BLaER1 (cell line): Measurements from ENCODE around the gene VWA2.
A peak's percentile ranks its signal among the peaks of the same experiment; 100 is the strongest.

Source experiments
- H3K27ac ChIP-seq: shearing (Covaris generic); formaldehyde crosslinking; 2 replicates; pipeline ENCODE4 v1.8.1; 2022
- H3K27me3 ChIP-seq: shearing (Covaris generic); formaldehyde crosslinking; 2 replicates; pipeline ENCODE4 v1.8.1; 2022
- H3K36me3 ChIP-seq: shearing (Covaris generic); formaldehyde crosslinking; 2 replicates; pipeline ENCODE4 v1.8.1; 2022
- H3K4me1 ChIP-seq: shearing (Covaris generic); formaldehyde crosslinking; 2 replicates; pipeline ENCODE4 v1.8.1; 2022
- H3K4me2 ChIP-seq: shearing (Covaris generic); formaldehyde crosslinking; 2 replicates; pipeline ENCODE4 v1.8.1; 2022
- H3K4me3 ChIP-seq: shearing (Covaris generic); formaldehyde crosslinking; 2 replicates; pipeline ENCODE4 v1.8.1; 2022
- H3K9ac ChIP-seq: shearing (Covaris generic); formaldehyde crosslinking; 2 replicates; pipeline ENCODE4 v1.8.1; 2022
- H3K9me3 ChIP-seq: shearing (Covaris generic); formaldehyde crosslinking; 2 replicates; pipeline ENCODE4 v1.8.1; 2022
- H4K20me1 ChIP-seq: shearing (Covaris generic); formaldehyde crosslinking; 2 replicates; pipeline ENCODE4 v1.8.1; 2022
- Cebpa-rat ChIP-seq: shearing (Covaris generic); IDR thresholded peaks from 2 replicates; pipeline ENCODE4 v1.8.1; 2022

VWA2 gene, protein sequence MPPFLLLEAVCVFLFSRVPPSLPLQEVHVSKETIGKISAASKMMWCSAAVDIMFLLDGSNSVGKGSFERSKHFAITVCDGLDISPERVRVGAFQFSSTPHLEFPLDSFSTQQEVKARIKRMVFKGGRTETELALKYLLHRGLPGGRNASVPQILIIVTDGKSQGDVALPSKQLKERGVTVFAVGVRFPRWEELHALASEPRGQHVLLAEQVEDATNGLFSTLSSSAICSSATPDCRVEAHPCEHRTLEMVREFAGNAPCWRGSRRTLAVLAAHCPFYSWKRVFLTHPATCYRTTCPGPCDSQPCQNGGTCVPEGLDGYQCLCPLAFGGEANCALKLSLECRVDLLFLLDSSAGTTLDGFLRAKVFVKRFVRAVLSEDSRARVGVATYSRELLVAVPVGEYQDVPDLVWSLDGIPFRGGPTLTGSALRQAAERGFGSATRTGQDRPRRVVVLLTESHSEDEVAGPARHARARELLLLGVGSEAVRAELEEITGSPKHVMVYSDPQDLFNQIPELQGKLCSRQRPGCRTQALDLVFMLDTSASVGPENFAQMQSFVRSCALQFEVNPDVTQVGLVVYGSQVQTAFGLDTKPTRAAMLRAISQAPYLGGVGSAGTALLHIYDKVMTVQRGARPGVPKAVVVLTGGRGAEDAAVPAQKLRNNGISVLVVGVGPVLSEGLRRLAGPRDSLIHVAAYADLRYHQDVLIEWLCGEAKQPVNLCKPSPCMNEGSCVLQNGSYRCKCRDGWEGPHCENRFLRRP

DNA sequence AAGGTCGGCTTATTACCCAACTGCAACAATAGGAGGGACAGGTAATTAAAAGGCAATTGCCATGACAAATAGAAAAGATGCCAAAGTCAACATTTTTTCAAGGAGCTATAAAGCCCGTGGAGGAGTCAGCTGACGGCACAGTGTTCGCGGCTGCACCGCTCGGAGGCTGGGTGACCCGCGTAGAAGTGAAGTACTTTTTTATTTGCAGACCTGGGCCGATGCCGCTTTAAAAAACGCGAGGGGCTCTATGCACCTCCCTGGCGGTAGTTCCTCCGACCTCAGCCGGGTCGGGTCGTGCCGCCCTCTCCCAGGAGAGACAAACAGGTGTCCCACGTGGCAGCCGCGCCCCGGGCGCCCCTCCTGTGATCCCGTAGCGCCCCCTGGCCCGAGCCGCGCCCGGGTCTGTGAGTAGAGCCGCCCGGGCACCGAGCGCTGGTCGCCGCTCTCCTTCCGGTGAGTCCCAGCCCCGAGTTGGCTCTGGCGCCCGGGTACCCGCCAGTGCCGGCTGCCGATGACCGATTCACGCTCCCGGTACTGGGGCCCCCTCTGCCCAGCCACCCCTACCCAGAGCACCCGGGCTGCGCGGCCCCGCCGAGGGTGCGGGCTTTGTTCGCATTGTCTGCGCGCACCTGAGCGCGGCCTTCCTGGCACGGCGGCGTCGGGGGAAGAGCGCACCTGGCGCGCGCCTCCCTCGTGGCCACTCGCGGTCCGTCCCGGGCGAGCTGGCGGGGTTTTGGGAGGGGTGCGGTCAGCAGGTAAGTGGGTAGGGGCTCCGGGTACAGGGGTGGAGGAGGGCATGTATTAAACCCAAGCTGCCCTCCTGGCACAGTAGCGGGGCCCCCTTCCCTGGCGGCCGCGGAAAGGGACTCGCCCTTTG is at the start of gene VWA2:
VWA2 (plus strand) TSS at position 138 of the 877 bp plus-strand sequence. CDS start 9,460 bp downstream, outside the sequence.
- no peak within 1 kb of the TSS for H3K9ac ChIP-seq
- H3K27ac ChIP-seq = no peak within 1 kb of the TSS
- H4K20me1 ChIP-seq = 0 out of 2 replicates have a peak, but pooled peaks cover 13% of the 10 kb centered on the region
- H3K4me2 ChIP-seq = peak within 1 kb of the TSS; percentile 52
- H3K36me3 ChIP-seq = no peaks in the 10 kb centered on the region
- peaks cover 52% of the 10 kb centered on the region for H3K27me3 ChIP-seq
- peak within 1 kb of the TSS; percentile 50; the same call in 1 of the 2 replicates for H3K4me3 ChIP-seq
- TF ChIP-seq Cebpa-rat = no peak
- H3K9me3 ChIP-seq = peaks cover 12% of the 10 kb centered on the region
- peaks cover 9% of the 10 kb centered on the region; the same call in 1 of the 2 replicates for H3K4me1 ChIP-seq

GRCh38 chr10:114189700-114190099 is 49.4 kb upstream of the VWA2 start:
- Histone ChIP-seq H3K27ac (no peak overlapping the region), H3K9me3 (no peaks in the 10 kb centered on the region), H3K4me1 (no peaks in the 10 kb centered on the region), H3K4me2 (no peak overlapping the region), H3K9ac (no peak overlapping the region), H3K36me3 (no peaks in the 10 kb centered on the region), H3K27me3 (no peaks in the 10 kb centered on the region), H4K20me1 (no peaks in the 10 kb centered on the region), H3K4me3 (no peak overlapping the region)
- no peak for TF ChIP-seq Cebpa-rat

GRCh38 chr10:114195079-114195478 is 44.0 kb upstream of the VWA2 start:
- no peaks in the 10 kb centered on the region for H3K9me3 ChIP-seq
- no peak for TF ChIP-seq Cebpa-rat
- H3K9ac ChIP-seq = no peak overlapping the region
- H3K27ac ChIP-seq = no peak overlapping the region
- no peaks in the 10 kb centered on the region for H3K36me3 ChIP-seq
- H3K4me2 ChIP-seq = no peak overlapping the region
- H3K27me3 ChIP-seq = no peaks in the 10 kb centered on the region
- no peaks in the 10 kb centered on the region for H3K4me1 ChIP-seq
- no peak overlapping the region for H3K4me3 ChIP-seq
- H4K20me1 ChIP-seq = no peaks in the 10 kb centered on the region

GRCh38 chr10:114199239-114199638 is 39.8 kb upstream of the VWA2 start:
- H3K27ac ChIP-seq = no peak overlapping the region
- no peaks in the 10 kb centered on the region for H4K20me1 ChIP-seq
- peaks cover 12% of the 10 kb centered on the region for H3K4me1 ChIP-seq
- no peak for TF ChIP-seq Cebpa-rat
- no peak overlapping the region for H3K4me3 ChIP-seq
- no peak overlapping the region for H3K4me2 ChIP-seq
- no peaks in the 10 kb centered on the region for H3K27me3 ChIP-seq
- H3K36me3 ChIP-seq = no peaks in the 10 kb centered on the region
- no peaks in the 10 kb centered on the region for H3K9me3 ChIP-seq
- H3K9ac ChIP-seq = no peak overlapping the region

DNA sequence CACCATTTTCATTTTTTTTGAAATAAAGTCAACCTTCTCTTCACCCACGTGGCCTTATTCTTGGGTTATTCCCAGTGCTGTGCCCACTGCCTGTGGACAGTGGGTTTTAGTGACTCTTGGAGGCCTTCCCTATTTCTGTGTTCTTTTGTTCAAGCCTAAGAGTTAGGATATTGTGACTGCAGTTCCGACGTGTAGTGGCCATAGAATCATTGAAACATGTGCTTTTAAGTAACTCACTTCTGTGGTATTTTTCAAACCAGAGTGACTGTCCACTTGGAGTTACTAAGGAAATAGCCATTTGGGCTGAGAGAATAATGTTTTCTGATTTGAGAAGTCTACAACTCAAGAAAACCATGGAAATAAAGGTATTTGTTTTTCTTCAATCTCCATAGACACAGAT is 36.2 kb upstream of the VWA2 start:
- Histone ChIP-seq H3K27me3 (no peaks in the 10 kb centered on the region), H3K36me3 (no peaks in the 10 kb centered on the region), H3K9me3 (no peaks in the 10 kb centered on the region), H4K20me1 (no peaks in the 10 kb centered on the region), H3K27ac (no peak overlapping the region), H3K4me1 (peaks cover 12% of the 10 kb centered on the region), H3K9ac (no peak overlapping the region), H3K4me3 (no peak overlapping the region), H3K4me2 (no peak overlapping the region)
- no peak for TF ChIP-seq Cebpa-rat

DNA sequence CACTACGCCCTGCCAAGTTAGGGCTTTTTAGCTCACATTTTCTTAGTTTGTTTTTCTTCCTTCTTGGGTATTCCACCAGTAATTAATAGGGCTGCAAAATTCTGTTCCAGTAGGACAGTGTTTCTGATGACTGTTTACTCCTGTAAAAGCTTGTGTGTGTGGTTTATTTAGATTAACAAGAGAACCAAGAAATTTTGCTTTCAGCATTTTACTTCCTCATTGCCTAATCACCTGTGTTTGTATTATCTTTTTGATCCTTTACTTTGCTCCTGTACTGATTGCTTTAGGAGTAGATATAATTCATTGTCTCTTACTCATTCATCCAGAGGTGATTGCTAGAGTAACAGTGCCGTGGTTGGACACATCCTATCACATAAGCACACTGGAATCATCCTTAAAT is 32.2 kb upstream of the VWA2 start:
- H3K4me2 ChIP-seq = no peak overlapping the region
- no peak overlapping the region for H3K27ac ChIP-seq
- TF ChIP-seq Cebpa-rat = no peak

DNA sequence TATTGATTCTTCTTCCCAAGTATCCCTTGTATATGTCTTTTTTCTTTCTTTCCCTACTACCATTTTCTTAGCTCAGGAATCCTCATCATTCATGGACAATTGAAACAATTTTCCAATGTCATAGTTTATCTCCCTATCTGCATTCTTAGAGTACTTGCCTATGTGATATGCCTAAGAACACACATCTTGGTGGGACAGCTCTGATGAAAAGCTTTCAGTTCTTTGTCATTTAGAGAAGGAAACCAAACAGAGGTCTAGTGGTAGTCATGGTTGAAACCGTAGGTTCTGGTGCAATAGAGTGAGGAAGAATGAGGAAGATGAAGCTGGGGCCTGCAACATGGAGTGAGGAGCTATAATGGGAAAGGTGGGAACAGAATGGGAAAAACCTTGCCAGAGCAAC is 31.7 kb upstream of the VWA2 start:
- H3K4me3 ChIP-seq = no peak overlapping the region
- no peaks in the 10 kb centered on the region for H4K20me1 ChIP-seq
- no peak overlapping the region for H3K27ac ChIP-seq
- H3K9ac ChIP-seq = no peak overlapping the region
- no peaks in the 10 kb centered on the region for H3K27me3 ChIP-seq
- no peaks in the 10 kb centered on the region for H3K36me3 ChIP-seq
- no peak for TF ChIP-seq Cebpa-rat
- no peaks in the 10 kb centered on the region for H3K9me3 ChIP-seq
- H3K4me2 ChIP-seq = no peak overlapping the region
- peaks cover 12% of the 10 kb centered on the region for H3K4me1 ChIP-seq

More for the DNA sequence above, 32.2 kb upstream of the VWA2 start:
- H3K36me3 ChIP-seq = no peaks in the 10 kb centered on the region
- H3K27me3 ChIP-seq = no peaks in the 10 kb centered on the region
- H3K9ac ChIP-seq = no peak overlapping the region
- H3K4me1 ChIP-seq = peaks cover 12% of the 10 kb centered on the region
- no peaks in the 10 kb centered on the region for H4K20me1 ChIP-seq
- H3K9me3 ChIP-seq = no peaks in the 10 kb centered on the region
- H3K4me3 ChIP-seq = no peak overlapping the region

DNA sequence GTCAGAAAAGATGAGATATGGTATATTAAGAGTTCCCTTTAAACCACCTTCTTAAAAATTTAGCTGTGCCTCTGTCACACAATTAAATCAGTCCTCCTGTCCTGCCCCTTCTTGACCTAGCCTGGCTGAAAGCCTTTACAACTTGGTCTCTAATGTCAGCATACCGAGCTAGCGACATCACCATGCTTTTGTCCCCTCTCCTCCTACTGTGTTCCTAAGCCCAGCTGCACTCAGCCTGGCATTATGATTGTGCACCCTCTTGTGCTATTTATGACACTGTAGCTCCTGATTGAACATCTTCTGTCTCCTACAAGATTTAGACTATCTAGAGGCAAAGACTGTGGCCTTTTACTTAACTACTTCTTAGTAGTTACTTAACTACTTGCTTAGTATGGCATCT is 30.7 kb upstream of the VWA2 start:
- H3K36me3 ChIP-seq = no peaks in the 10 kb centered on the region
- H4K20me1 ChIP-seq = no peaks in the 10 kb centered on the region
- H3K4me1 ChIP-seq = peaks cover 8% of the 10 kb centered on the region
- TF ChIP-seq Cebpa-rat = no peak
- no peak overlapping the region for H3K4me2 ChIP-seq
- H3K9me3 ChIP-seq = no peaks in the 10 kb centered on the region
- no peak overlapping the region for H3K27ac ChIP-seq
- no peak overlapping the region for H3K4me3 ChIP-seq
- no peak overlapping the region for H3K9ac ChIP-seq
- H3K27me3 ChIP-seq = no peaks in the 10 kb centered on the region

DNA sequence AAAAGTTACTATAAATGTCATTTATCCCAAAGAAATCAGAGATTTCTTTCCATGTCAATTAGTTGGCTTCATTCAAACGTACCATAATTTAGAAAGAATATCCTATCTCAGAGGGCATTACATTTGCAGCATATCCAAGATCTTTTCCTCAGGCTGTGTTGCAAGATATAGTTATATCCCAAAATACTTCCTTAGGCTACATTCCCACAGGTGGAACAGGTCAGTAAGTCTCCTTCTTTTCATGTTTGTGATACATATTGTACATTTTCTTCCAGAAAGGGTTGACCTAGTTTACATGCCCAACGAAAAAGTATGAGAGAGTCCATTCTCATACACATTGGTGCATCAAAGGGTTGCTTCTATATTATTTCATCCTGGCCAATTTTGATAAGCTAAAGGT is 26.9 kb upstream of the VWA2 start:
- Histone ChIP-seq H3K36me3 (no peaks in the 10 kb centered on the region), H3K27ac (no peak overlapping the region), H4K20me1 (no peaks in the 10 kb centered on the region), H3K4me3 (no peak overlapping the region), H3K9ac (no peak overlapping the region), H3K9me3 (no peaks in the 10 kb centered on the region), H3K4me2 (no peak overlapping the region), H3K4me1 (no peaks in the 10 kb centered on the region), H3K27me3 (no peaks in the 10 kb centered on the region)
- TF ChIP-seq Cebpa-rat = no peak
